Vagina (tissue), 2 donors: Measurements from ENCODE around the gene ABCA6.

Experiments used
- POLR2AphosphoS5 ChIP-seq, 2 donors: sonication (generic); formaldehyde crosslinking; IDR thresholded peaks; one replicate each; pipeline ENCODE4 v1.9.0; 2017; ENCODE audit warnings: antibody characterized with exemption in 2 of 2, mild to moderate bottlenecking in 2 of 2, low read depth in 1 of 2; ENCODE audit not compliant: insufficient read depth in 1 of 2
- TF ChIP-seq, protein P1 (sequence below), 3 experiments: fragments of 450-650 bp in 2 of 3; fragments of 200-600 bp in 1 of 3; sonication (generic) in 1 of 3; IDR thresholded peaks; one replicate each; pipeline ENCODE4 v1.5.1; 2017 to 2019; ENCODE audit warnings: antibody characterized with exemption in 3 of 3, mild to moderate bottlenecking in 2 of 3, moderate library complexity in 2 of 3

DNA sequence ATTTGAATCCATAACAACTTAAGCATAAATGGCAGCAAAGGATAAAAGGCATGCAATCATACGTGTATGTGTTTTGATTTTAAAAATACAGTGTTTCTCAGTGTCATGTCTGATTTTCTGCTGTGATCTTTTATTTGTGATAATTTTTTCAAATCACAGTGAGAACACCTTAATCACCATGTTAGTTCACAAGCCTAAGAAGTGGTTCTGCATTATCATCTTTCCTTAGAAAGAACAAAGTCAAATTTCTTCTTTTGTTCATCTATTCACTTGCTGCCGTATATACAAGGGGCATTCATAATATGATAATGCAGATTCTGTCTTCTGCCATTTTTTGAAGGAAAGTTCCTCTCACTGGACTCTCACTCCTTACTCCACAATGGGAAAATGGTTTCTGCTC lies 47.7 kb downstream of the ABCA6 start:
- TF ChIP-seq, protein P1, sequence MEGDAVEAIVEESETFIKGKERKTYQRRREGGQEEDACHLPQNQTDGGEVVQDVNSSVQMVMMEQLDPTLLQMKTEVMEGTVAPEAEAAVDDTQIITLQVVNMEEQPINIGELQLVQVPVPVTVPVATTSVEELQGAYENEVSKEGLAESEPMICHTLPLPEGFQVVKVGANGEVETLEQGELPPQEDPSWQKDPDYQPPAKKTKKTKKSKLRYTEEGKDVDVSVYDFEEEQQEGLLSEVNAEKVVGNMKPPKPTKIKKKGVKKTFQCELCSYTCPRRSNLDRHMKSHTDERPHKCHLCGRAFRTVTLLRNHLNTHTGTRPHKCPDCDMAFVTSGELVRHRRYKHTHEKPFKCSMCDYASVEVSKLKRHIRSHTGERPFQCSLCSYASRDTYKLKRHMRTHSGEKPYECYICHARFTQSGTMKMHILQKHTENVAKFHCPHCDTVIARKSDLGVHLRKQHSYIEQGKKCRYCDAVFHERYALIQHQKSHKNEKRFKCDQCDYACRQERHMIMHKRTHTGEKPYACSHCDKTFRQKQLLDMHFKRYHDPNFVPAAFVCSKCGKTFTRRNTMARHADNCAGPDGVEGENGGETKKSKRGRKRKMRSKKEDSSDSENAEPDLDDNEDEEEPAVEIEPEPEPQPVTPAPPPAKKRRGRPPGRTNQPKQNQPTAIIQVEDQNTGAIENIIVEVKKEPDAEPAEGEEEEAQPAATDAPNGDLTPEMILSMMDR (IDR thresholded peaks at IDR 0.05): no peak
- TF ChIP-seq POLR2AphosphoS5 (IDR thresholded peaks at IDR 0.05; ENCODE audit: insufficient read depth in 1 of 2, low read depth in 1 of 2): no peak
